ENCODE data around the gene ZNF780B.

ZNF780B gene

GRCh38 chr19:39987167-39987566 is 68.9 kb downstream of the ZNF780B start:
- TF ChIP-seq CTCF (IDR thresholded peaks at IDR 0.05; ENCODE audit: control extremely low read depth, extremely low read depth, low read depth, missing control alignments): no peak
- ChIA-PET CTCF (interaction anchor here (2.2 kb wide), 1 partner anchor 13 kb away, joined by 4 read pairs; no protein-coding TSS in a partner anchor), POLR2A (no interaction called here)

GRCh38 chr19:39986643-39987042 is 69.4 kb downstream of the ZNF780B start:
- CTCF ChIA-PET: interaction anchor here (1.0 to 2.2 kb wide), 3 partner anchors 12 to 104 kb away, joined by 3 to 6 read pairs (median 4); partner anchors contain the start of genes PSMC4 and ZNF780A
- no peak for DNase-seq (ENCODE audit: extremely low spot score)
- POLR2A ChIA-PET: no interaction called here
- no peak for TF ChIP-seq CTCF (IDR thresholded peaks at IDR 0.05; ENCODE audit: control extremely low read depth, extremely low read depth, low read depth, missing control alignments)

More at GRCh38 chr19:39987167-39987566, 68.9 kb downstream of the ZNF780B start:
- DNase-seq (ENCODE audit: extremely low spot score): no peak

- no peak for TF ChIP-seq CTCF (IDR thresholded peaks at IDR 0.05; ENCODE audit: control extremely low read depth, extremely low read depth, low read depth, missing control alignments)
- ChIA-PET POLR2A (no interaction called here), CTCF (interaction anchor here (2.0 kb wide), 1 partner anchor 14 kb away, joined by 6 read pairs; no protein-coding TSS in a partner anchor)
- DNase-seq (ENCODE audit: extremely low spot score): no peak
These were observed 72.2 kb downstream of the ZNF780B start for GRCh38 chr19:39983695-39984300.

GRCh38 chr19:39982883-39983282 is 73.1 kb downstream of the ZNF780B start:
- ChIA-PET CTCF (interaction anchor here (2.0 kb wide), 1 partner anchor 13 kb away, joined by 6 read pairs; no protein-coding TSS in a partner anchor), POLR2A (no interaction called here)

More at GRCh38 chr19:39982883-39983282, 73.1 kb downstream of the ZNF780B start:
- no peak for TF ChIP-seq CTCF (IDR thresholded peaks at IDR 0.05; ENCODE audit: control extremely low read depth, extremely low read depth, low read depth, missing control alignments)
- DNase-seq (ENCODE audit: extremely low spot score): no peak

Data from GM10248 (cell line).